ENCODE measurements around the gene FOXD4L6.
"Not testable (repeated sequence)": the region's sequence is repeated elsewhere in the genome, so short reads cannot be mapped to it uniquely, and the experiment has no call there.

DNA sequence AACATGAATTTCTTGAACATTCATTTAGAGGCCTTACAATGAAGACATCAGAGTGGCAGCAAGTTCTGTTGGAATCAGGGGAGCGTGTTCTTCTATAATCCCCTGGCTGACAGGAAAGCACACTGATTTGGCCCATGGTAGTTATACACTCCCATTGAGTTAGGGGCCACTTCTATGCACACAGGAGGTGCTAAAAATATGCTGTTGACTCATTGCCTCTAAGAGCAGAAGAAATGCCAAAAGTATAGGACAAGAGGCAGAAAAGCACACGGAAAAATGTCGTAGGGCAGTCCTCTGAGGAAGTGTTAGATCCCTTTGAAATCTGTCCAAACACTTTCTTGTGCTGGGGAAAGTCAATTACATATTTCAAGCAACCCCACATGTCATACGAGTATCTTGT, 49.0 kb downstream of the FOXD4L6 start:
- TF ChIP-seq, protein P1, sequence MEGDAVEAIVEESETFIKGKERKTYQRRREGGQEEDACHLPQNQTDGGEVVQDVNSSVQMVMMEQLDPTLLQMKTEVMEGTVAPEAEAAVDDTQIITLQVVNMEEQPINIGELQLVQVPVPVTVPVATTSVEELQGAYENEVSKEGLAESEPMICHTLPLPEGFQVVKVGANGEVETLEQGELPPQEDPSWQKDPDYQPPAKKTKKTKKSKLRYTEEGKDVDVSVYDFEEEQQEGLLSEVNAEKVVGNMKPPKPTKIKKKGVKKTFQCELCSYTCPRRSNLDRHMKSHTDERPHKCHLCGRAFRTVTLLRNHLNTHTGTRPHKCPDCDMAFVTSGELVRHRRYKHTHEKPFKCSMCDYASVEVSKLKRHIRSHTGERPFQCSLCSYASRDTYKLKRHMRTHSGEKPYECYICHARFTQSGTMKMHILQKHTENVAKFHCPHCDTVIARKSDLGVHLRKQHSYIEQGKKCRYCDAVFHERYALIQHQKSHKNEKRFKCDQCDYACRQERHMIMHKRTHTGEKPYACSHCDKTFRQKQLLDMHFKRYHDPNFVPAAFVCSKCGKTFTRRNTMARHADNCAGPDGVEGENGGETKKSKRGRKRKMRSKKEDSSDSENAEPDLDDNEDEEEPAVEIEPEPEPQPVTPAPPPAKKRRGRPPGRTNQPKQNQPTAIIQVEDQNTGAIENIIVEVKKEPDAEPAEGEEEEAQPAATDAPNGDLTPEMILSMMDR (IDR thresholded peaks at IDR 0.05), result not testable (repeated sequence)
- TF ChIP-seq POLR2A, POLR2AphosphoS5 (IDR thresholded peaks at IDR 0.05): not testable (repeated sequence)

Data from sigmoid colon (tissue), 4 donors.